Fibroblast of lung (primary cell): ENCODE measurements around the gene MARCHF6. TPM values are rescaled to one million over a fixed set of nuclear protein-coding genes. Genes with fewer than 3 reads are reported as not detected.

ENCODE experiments used
- DNase-seq, 2 donors: peaks; one replicate each; pipeline versions ENCODE4 v3.0.0 to v3.0.0-alpha.2; 2010; ENCODE audit warnings: low read depth in 2 of 2
- H2AFZ ChIP-seq: 2 replicates; pipeline ENCODE4 v1.5.1; 2012; ENCODE audit warnings: low read length, control low read depth, inconsistent platforms
- H3K27ac ChIP-seq: 2 replicates; pipeline ENCODE4 v1.5.1; 2011; ENCODE audit warnings: low read length, control low read depth; ENCODE audit not compliant: insufficient read depth
- H3K27me3 ChIP-seq: 2 replicates; pipeline ENCODE4 v1.5.1; 2011; ENCODE audit warnings: mild to moderate bottlenecking, low read length; ENCODE audit not compliant: control insufficient read depth, insufficient read depth
- H3K36me3 ChIP-seq: 2 replicates; pipeline ENCODE4 v1.5.1; 2011; ENCODE audit warnings: low read length; ENCODE audit not compliant: control insufficient read depth, insufficient read depth
- H3K4me1 ChIP-seq: 2 replicates; pipeline ENCODE4 v1.5.1; 2011; ENCODE audit warnings: low read length; ENCODE audit not compliant: control insufficient read depth, insufficient read depth; ENCODE audit errors: extremely low read depth
- H3K4me2 ChIP-seq: 2 replicates; pipeline ENCODE4 v1.5.1; 2011; ENCODE audit warnings: low read length, control low read depth; ENCODE audit not compliant: insufficient read depth; ENCODE audit errors: extremely low read depth
- H3K4me3 ChIP-seq, 4 experiments: fragments of 200-600 bp in 1 of 4; sonication (generic) in 1 of 4; replicated peaks in 1 of 4; 2 replicates each; pipeline ENCODE4 v1.5.1; 2011 to 2016; ENCODE audit warnings: low read length in 4 of 4, low read depth in 3 of 4, mild to moderate bottlenecking in 3 of 4, control low read depth in 2 of 4, inconsistent platforms in 1 of 4, mixed read lengths in 1 of 4; ENCODE audit not compliant: insufficient read depth in 1 of 4; ENCODE audit errors: control extremely low read depth in 1 of 4
- H3K79me2 ChIP-seq: 2 replicates; pipeline ENCODE4 v1.5.1; 2012; ENCODE audit warnings: mild to moderate bottlenecking, low read length, inconsistent platforms; ENCODE audit not compliant: control insufficient read depth, insufficient read depth
- H3K9ac ChIP-seq: 2 replicates; pipeline ENCODE4 v1.5.1; 2011; ENCODE audit warnings: mild to moderate bottlenecking, low read length, control low read depth; ENCODE audit not compliant: insufficient read depth
- H3K9me3 ChIP-seq: 2 replicates; pipeline ENCODE4 v1.5.1; 2012; ENCODE audit warnings: low read depth, low read length; ENCODE audit not compliant: control insufficient read depth, insufficient read depth
- H4K20me1 ChIP-seq: 2 replicates; pipeline ENCODE4 v1.5.1; 2011; ENCODE audit warnings: low read length; ENCODE audit not compliant: control insufficient read depth, insufficient read depth; ENCODE audit errors: extremely low read depth
- CTCF ChIP-seq, 2 donors: IDR thresholded peaks in 1 of 2; conservative IDR thresholded peaks in 1 of 2; 1 replicate in 1 of 2; 2 replicates in 1 of 2; pipeline ENCODE4 v1.5.1; 2011 to 2012; ENCODE audit warnings: low read length in 2 of 2, control low read depth in 1 of 2, inconsistent platforms in 1 of 2, low read depth in 1 of 2, mild to moderate bottlenecking in 1 of 2
- EZH2 ChIP-seq: IDR thresholded peaks from 2 replicates; pipeline ENCODE4 v1.5.1; 2012; ENCODE audit warnings: low read length, control low read depth, mild to moderate bottlenecking; ENCODE audit errors: missing control alignments
- polyA plus RNA-seq, 2 donors: library from polyadenylated mRNA; depleted of rRNA in 1 of 2; stranded (reverse) in 1 of 2; unstranded in 1 of 2; fragments of >200 nt; gene quantifications; 2 replicates each; pipeline ENCODE4 v1.2.1, GENCODE V29; 2011 to 2012; ENCODE audit warnings: missing spikeins in 1 of 2
- total RNA-seq: library from RNA; depleted of rRNA; stranded (reverse); fragments of >200 nt; gene quantifications from 2 replicates; pipeline ENCODE4 v1.2.1, GENCODE V29; 2014

MARCHF6 gene
- total and polyA plus RNA-seq, 2 donors (not counting 1 experiment from before 2014, with no cell fraction given): 67.9 to 142 TPM

GRCh38 chr5:10377081-10377480 is 23.6 kb downstream of the MARCHF6 start:
- DNase-seq: no peak
- no peak for TF ChIP-seq EZH2
- H3K27me3 ChIP-seq: no peaks in the 10 kb centered on the region
- peaks cover 52% of the 10 kb centered on the region for H3K79me2 ChIP-seq
- H3K9ac ChIP-seq: no peak overlapping the region
- no peak overlapping the region for H3K4me3 ChIP-seq
- H3K36me3 ChIP-seq: no peaks in the 10 kb centered on the region
- no peak overlapping the region for H3K27ac ChIP-seq
- no peak overlapping the region for H2AFZ ChIP-seq
- H3K4me1 ChIP-seq: peaks cover 3% of the 10 kb centered on the region
- H3K4me2 ChIP-seq: no peak overlapping the region
- peaks cover 2% of the 10 kb centered on the region for H4K20me1 ChIP-seq
- H3K9me3 ChIP-seq: no peaks in the 10 kb centered on the region

- Histone ChIP-seq H3K4me3 (no peak overlapping the region), H3K9ac (no peak overlapping the region), H3K27me3 (no peaks in the 10 kb centered on the region), H3K36me3 (no peaks in the 10 kb centered on the region), H2AFZ (no peak overlapping the region), H3K9me3 (no peaks in the 10 kb centered on the region), H3K79me2 (peaks cover 18% of the 10 kb centered on the region), H4K20me1 (peaks cover 2% of the 10 kb centered on the region), H3K4me1 (peaks cover 3% of the 10 kb centered on the region), H3K4me2 (no peak overlapping the region), H3K27ac (no peak overlapping the region)
- TF ChIP-seq EZH2: no peak
- no peak for TF ChIP-seq CTCF (conservative IDR thresholded peaks at IDR 0.05 in 1 of 2, IDR thresholded peaks at IDR 0.05 in 1 of 2; ENCODE audit: low read depth in 1 of 2, low read length in 2 of 2)
- peak in 1 of 2 donors; percentile 23 for DNase-seq
Measured at GRCh38 chr5:10381803-10382202, 28.3 kb downstream of the MARCHF6 start.

- Histone ChIP-seq H3K9ac (no peak overlapping the region), H4K20me1 (no peaks in the 10 kb centered on the region), H3K9me3 (no peaks in the 10 kb centered on the region), H3K4me2 (no peak overlapping the region), H3K79me2 (peaks cover 7% of the 10 kb centered on the region), H3K4me1 (peaks cover 8% of the 10 kb centered on the region), H3K27me3 (no peaks in the 10 kb centered on the region), H3K36me3 (peaks cover 1% of the 10 kb centered on the region), H3K4me3 (no peak overlapping the region), H3K27ac (no peak overlapping the region), H2AFZ (no peak overlapping the region)
- TF ChIP-seq EZH2 (no peak), CTCF (conservative IDR thresholded peaks at IDR 0.05 in 1 of 2, IDR thresholded peaks at IDR 0.05 in 1 of 2; ENCODE audit: low read depth in 1 of 2, low read length in 2 of 2) (no peak)
- DNase-seq: peak in 1 of 2 donors; percentile 40
Measured at GRCh38 chr5:10384483-10384882, 31.0 kb downstream of the MARCHF6 start.
